Midbrain (tissue), 1 donor: ENCODE measurements around the gene PCDH18.
A peak's percentile ranks its signal among the peaks of the same experiment; 100 is the strongest.
"Not testable (repeated sequence)": the region's sequence is repeated elsewhere in the genome, so short reads cannot be mapped to it uniquely, and the experiment has no call there.

Experiments
- DNase-seq: peaks from one replicate; lab custom pipeline; 2025; lab: John Stamatoyannopoulos, UW

PCDH18 gene

GRCh38 chr4:137531986-137532868 lies at the start of gene PCDH18:
Gene PCDH18 (minus strand): TSS chr4:137532494. CDS start chr4:137532088, 406 bp downstream.
- DNase-seq, result peak; percentile 85

GRCh38 chr4:137576446-137576845 lies 44.2 kb upstream of the PCDH18 start:
- no peak for DNase-seq

GRCh38 chr4:137572647-137573046 lies 40.4 kb upstream of the PCDH18 start:
- no peak for DNase-seq

GRCh38 chr4:137572163-137572562 lies 39.9 kb upstream of the PCDH18 start:
- no peak for DNase-seq

- no peak for DNase-seq
These were observed 27.5 kb upstream of the PCDH18 start for GRCh38 chr4:137559801-137560200.

- DNase-seq, result no peak
These were observed 26.7 kb upstream of the PCDH18 start for GRCh38 chr4:137558951-137559350.

GRCh38 chr4:137545461-137545861 lies 13.2 kb upstream of the PCDH18 start:
- DNase-seq, result no peak

- DNase-seq, result no peak
These were observed 11.4 kb upstream of the PCDH18 start for GRCh38 chr4:137543648-137544047.

- no peak for DNase-seq
These were observed 10.9 kb upstream of the PCDH18 start for GRCh38 chr4:137543198-137543597.

- DNase-seq, result peak; percentile 9
These were observed 9.8 kb upstream of the PCDH18 start for GRCh38 chr4:137541876-137542646.

- DNase-seq, result no peak
These were observed 8.9 kb upstream of the PCDH18 start for GRCh38 chr4:137541181-137541580.

GRCh38 chr4:137540356-137540755 lies 8.1 kb upstream of the PCDH18 start:
- DNase-seq, result no peak

- no peak for DNase-seq
These were observed 6.2 kb upstream of the PCDH18 start for GRCh38 chr4:137538526-137538925.

GRCh38 chr4:137537807-137538206 lies 5.5 kb upstream of the PCDH18 start:
- DNase-seq, result not testable (repeated sequence)

- no peak for DNase-seq
These were observed 4.7 kb upstream of the PCDH18 start for GRCh38 chr4:137536789-137537561.

- no peak for DNase-seq
These were observed 3.4 kb upstream of the PCDH18 start for GRCh38 chr4:137535718-137536117.

GRCh38 chr4:137534516-137534915 lies 2.2 kb upstream of the PCDH18 start:
- DNase-seq, result no peak

- DNase-seq, result no peak
These were observed 1.6 kb upstream of the PCDH18 start for GRCh38 chr4:137533855-137534254.

- DNase-seq, result peak; percentile 58
These were observed 559 bp upstream of the PCDH18 start for GRCh38 chr4:137532869-137533236.

GRCh38 chr4:137531168-137531985 lies 917 bp downstream of the PCDH18 start:
- peak; percentile 49 for DNase-seq

- no peak for DNase-seq
These were observed 2.1 kb downstream of the PCDH18 start for GRCh38 chr4:137530176-137530575.
